Caki2 (cell line): ENCODE data around the gene CNOT1. TPM values are rescaled to one million over a fixed set of nuclear protein-coding genes. Genes with fewer than 3 reads are reported as not detected.
"Not testable (repeated sequence)": the region's sequence is repeated elsewhere in the genome, so short reads cannot be mapped to it uniquely, and the experiment has no call there.

Experiments
- DNase-seq: peaks from one replicate; pipeline ENCODE4 v3.0.0-alpha.2; 2015; ENCODE audit warnings: low read depth
- in situ Hi-C: cut with HindIII; loops from 2 replicates; pipeline ENCODE4 v1.10.0; 2016; ENCODE audit warnings: low sequenced_read_pairs, low pct_unique_long_range_greater_than_20kb, mixed read lengths
- total RNA-seq: library from RNA; depleted of rRNA; stranded (reverse); fragments of >200 nt; shearing (Covaris generic); gene quantifications from 2 replicates; pipeline ENCODE4 v1.2.3, GENCODE V29; 2014; ENCODE audit warnings: low replicate concordance

CNOT1 gene
- total RNA-seq, 1 experiment from 2014 or later, result 60.7 TPM

GRCh38 chr16:58498341-58499091, 131.1 kb downstream of the CNOT1 start:
- DNase-seq, result no peak
- in situ Hi-C loops, result no loop called here

- DNase-seq, result no peak
- in situ Hi-C loops, result no loop called here
These were observed 131.7 kb downstream of the CNOT1 start for GRCh38 chr16:58497935-58498334.

- in situ Hi-C loops, result no loop called here
- no peak for DNase-seq
These were observed 132.2 kb downstream of the CNOT1 start for GRCh38 chr16:58497468-58497867.

- DNase-seq, result no peak
- in situ Hi-C loops, result no loop called here
These were observed 133.9 kb downstream of the CNOT1 start for GRCh38 chr16:58495521-58496331.

GRCh38 chr16:58494981-58495520, 134.6 kb downstream of the CNOT1 start:
- in situ Hi-C loops, result no loop called here
- DNase-seq, result peak; percentile 97

GRCh38 chr16:58493756-58494431, 135.7 kb downstream of the CNOT1 start:
- in situ Hi-C loops, result no loop called here
- DNase-seq, result no peak

- in situ Hi-C loops, result no loop called here
- no peak for DNase-seq
These were observed 136.9 kb downstream of the CNOT1 start for GRCh38 chr16:58492735-58493134.

GRCh38 chr16:58492066-58492465, 137.6 kb downstream of the CNOT1 start:
- no peak for DNase-seq
- in situ Hi-C loops, result no loop called here

GRCh38 chr16:58490539-58490938, 139.1 kb downstream of the CNOT1 start:
- DNase-seq, in situ Hi-C loops: not testable (repeated sequence)

GRCh38 chr16:58490065-58490464, 139.6 kb downstream of the CNOT1 start:
- in situ Hi-C loops, result no loop called here

GRCh38 chr16:58488531-58488930, 141.1 kb downstream of the CNOT1 start:
- in situ Hi-C loops, result no loop called here
- no peak for DNase-seq

More at GRCh38 chr16:58490065-58490464, 139.6 kb downstream of the CNOT1 start:
- no peak for DNase-seq

- in situ Hi-C loops, result no loop called here
- DNase-seq, result peak; percentile 62
These were observed 141.9 kb downstream of the CNOT1 start for GRCh38 chr16:58487566-58488351.

- in situ Hi-C loops, result no loop called here
- no peak for DNase-seq
These were observed 144.3 kb downstream of the CNOT1 start for GRCh38 chr16:58485184-58485887.

GRCh38 chr16:58481931-58482330, 147.7 kb downstream of the CNOT1 start:
- no peak for DNase-seq
- in situ Hi-C loops, result no loop called here

- in situ Hi-C loops, result no loop called here
- no peak for DNase-seq
These were observed 148.3 kb downstream of the CNOT1 start for GRCh38 chr16:58481226-58481869.

GRCh38 chr16:58478427-58478826, 151.2 kb downstream of the CNOT1 start:
- no peak for DNase-seq
- in situ Hi-C loops, result no loop called here

- no peak for DNase-seq
- in situ Hi-C loops, result no loop called here
These were observed 152.8 kb downstream of the CNOT1 start for GRCh38 chr16:58476791-58477190.
